Transverse colon (tissue), 4 donors: Measurements from ENCODE around the gene KCNJ14. TPM values are rescaled to one million over a fixed set of nuclear protein-coding genes. Genes with fewer than 3 reads are reported as not detected.

Experiments
- DNase-seq: peaks from one replicate; pipeline ENCODE4 v3.0.0-alpha.2; 2019
- H3K27ac ChIP-seq, 4 donors: fragments of 200-600 bp; sonication (generic); 2 replicates each; pipeline ENCODE4 v1.5.1; 2016 to 2018; ENCODE audit warnings: inconsistent platforms in 4 of 4
- H3K27me3 ChIP-seq: fragments of 200-600 bp; sonication (generic); 2 replicates; pipeline ENCODE4 v1.5.1; 2017; ENCODE audit warnings: inconsistent platforms
- H3K36me3 ChIP-seq, 4 donors: fragments of 200-600 bp; sonication (generic); 2 replicates each; pipeline ENCODE4 v1.5.1; 2017 to 2019; ENCODE audit warnings: inconsistent platforms in 4 of 4
- H3K4me1 ChIP-seq, 4 donors: fragments of 200-600 bp; sonication (generic); 2 replicates each; pipeline ENCODE4 v1.5.1; 2017 to 2020; ENCODE audit warnings: inconsistent platforms in 4 of 4
- H3K4me3 ChIP-seq, 4 donors: fragments of 200-600 bp; sonication (generic); 1 replicate in 1 of 4; 2 replicates in 3 of 4; pipeline versions ENCODE4 v1.5.1 to v1.6.1; 2017 to 2019; ENCODE audit warnings: inconsistent platforms in 4 of 4
- H3K9me3 ChIP-seq, 2 donors: fragments of 200-600 bp; sonication (generic); 2 replicates each; pipeline ENCODE4 v1.5.1; 2017 to 2019; ENCODE audit warnings: inconsistent platforms in 2 of 2
- EP300 ChIP-seq: sonication (generic); formaldehyde crosslinking; IDR thresholded peaks from one replicate; pipeline ENCODE4 v1.6.1; 2017; ENCODE audit warnings: antibody characterized with exemption, low read depth
- POLR2A ChIP-seq: fragments of 450-650 bp; IDR thresholded peaks from one replicate; pipeline ENCODE4 v1.6.1; 2016; ENCODE audit warnings: antibody characterized with exemption, mild to moderate bottlenecking, moderate library complexity
- POLR2AphosphoS5 ChIP-seq, 3 donors: sonication (generic); formaldehyde crosslinking; IDR thresholded peaks; one replicate each; pipeline ENCODE4 v1.6.1; 2016; ENCODE audit warnings: antibody characterized with exemption in 3 of 3
- WGBS, 2 donors: methylation state at CpG; one replicate each; pipeline ENCODE4 v1.1.5; 2018; ENCODE audit warnings: low coverage in 1 of 2; 5-methylcytosine and 5-hydroxymethylcytosine counted together
- in situ Hi-C, 4 donors: fragments of 200-750 bp; cut with MboI; loops; one replicate each; pipeline versions ENCODE4 v1.15.0 to v1.15.1; 2017; ENCODE audit warnings: low sequenced_read_pairs in 3 of 4, low pct_ligation_motif_present in 1 of 4, low pct_unique_long_range_greater_than_20kb in 1 of 4
- intact Hi-C: fragments of 100-400 bp; cut with DNase I; formaldehyde crosslinking; loops from one replicate; pipeline ENCODE4 v1.15.1; 2023; ENCODE audit warnings: low total_unique reads
- total RNA-seq, 4 donors: library from RNA; depleted of rRNA; stranded (reverse); fragments of >200 nt; gene quantifications; one replicate each; pipeline ENCODE4 v1.1.0, GENCODE V29; 2016
- TF ChIP-seq, protein P1 (sequence below), 5 experiments: fragments of 200-600 bp in 3 of 5; fragments of 450-650 bp in 2 of 5; sonication (generic) in 3 of 5; IDR thresholded peaks; 1 replicate in 2 of 5; 2 replicates in 3 of 5; pipeline ENCODE4 v1.5.1; 2016 to 2017; ENCODE audit warnings: antibody characterized with exemption in 5 of 5, inconsistent platforms in 3 of 5, mild to moderate bottlenecking in 2 of 5, moderate library complexity in 1 of 5

The KCNJ14 gene
- total RNA-seq, 4 donors from 2014 or later: 0.41 to 0.64 TPM; not detected in 2

- no peaks in the 10 kb centered on the region for H3K9me3 ChIP-seq
- peaks cover 0 to 20% (median 11%) of the 10 kb centered on the region in 4 donors for H3K4me1 ChIP-seq
- 51% methylated on average over 16 of the region's 27 CpGs; no CpG with 5 or more reads in 1 of the 2 donors for WGBS, 2 donors
- in situ Hi-C loops: loop anchor here in 3 of 4 donors (10.0 kb wide), 1 partner anchor 82 kb away; no protein-coding TSS in a partner anchor
- peak overlapping the region in 1 of 4 donors; percentile 25 for H3K27ac ChIP-seq
- TF ChIP-seq, protein P1, sequence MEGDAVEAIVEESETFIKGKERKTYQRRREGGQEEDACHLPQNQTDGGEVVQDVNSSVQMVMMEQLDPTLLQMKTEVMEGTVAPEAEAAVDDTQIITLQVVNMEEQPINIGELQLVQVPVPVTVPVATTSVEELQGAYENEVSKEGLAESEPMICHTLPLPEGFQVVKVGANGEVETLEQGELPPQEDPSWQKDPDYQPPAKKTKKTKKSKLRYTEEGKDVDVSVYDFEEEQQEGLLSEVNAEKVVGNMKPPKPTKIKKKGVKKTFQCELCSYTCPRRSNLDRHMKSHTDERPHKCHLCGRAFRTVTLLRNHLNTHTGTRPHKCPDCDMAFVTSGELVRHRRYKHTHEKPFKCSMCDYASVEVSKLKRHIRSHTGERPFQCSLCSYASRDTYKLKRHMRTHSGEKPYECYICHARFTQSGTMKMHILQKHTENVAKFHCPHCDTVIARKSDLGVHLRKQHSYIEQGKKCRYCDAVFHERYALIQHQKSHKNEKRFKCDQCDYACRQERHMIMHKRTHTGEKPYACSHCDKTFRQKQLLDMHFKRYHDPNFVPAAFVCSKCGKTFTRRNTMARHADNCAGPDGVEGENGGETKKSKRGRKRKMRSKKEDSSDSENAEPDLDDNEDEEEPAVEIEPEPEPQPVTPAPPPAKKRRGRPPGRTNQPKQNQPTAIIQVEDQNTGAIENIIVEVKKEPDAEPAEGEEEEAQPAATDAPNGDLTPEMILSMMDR (IDR thresholded peaks at IDR 0.05): no peak
- TF ChIP-seq POLR2AphosphoS5 (IDR thresholded peaks at IDR 0.05) (no peak), POLR2A (no peak), EP300 (no peak)
- peaks cover 48% of the 10 kb centered on the region for H3K27me3 ChIP-seq
- H3K36me3 ChIP-seq: no peaks in the 10 kb centered on the region
- H3K4me3 ChIP-seq: peak overlapping the region in 1 of 4 donors; percentile 6
- intact Hi-C loops: no loop called here
- DNase-seq: no peak
Measured at GRCh38 chr19:48502350-48503018, 47.1 kb downstream of the KCNJ14 start.

- TF ChIP-seq POLR2A (no peak), POLR2AphosphoS5 (IDR thresholded peaks at IDR 0.05) (no peak)
- TF ChIP-seq, protein P1 (IDR thresholded peaks at IDR 0.05): peak; percentile 47 to 79 (median 55)
- 86% methylated on average over 5 of the region's 5 CpGs; no CpG with 5 or more reads in 1 of the 2 donors for WGBS, 2 donors
- intact Hi-C loops: no loop called here
- Histone ChIP-seq H3K4me3 (no peak overlapping the region), H3K36me3 (no peaks in the 10 kb centered on the region), H3K27me3 (peaks cover 25% of the 10 kb centered on the region), H3K9me3 (no peaks in the 10 kb centered on the region), H3K4me1 (peaks cover 0 to 9% (median 5%) of the 10 kb centered on the region in 4 donors), H3K27ac (no peak overlapping the region)
- in situ Hi-C loops: loop anchor here (5.0 to 10.0 kb wide), 2 partner anchors 76 to 79 kb away; no protein-coding TSS in a partner anchor
- no peak for DNase-seq
Measured at GRCh38 chr19:48506138-48506733, 50.9 kb downstream of the KCNJ14 start.

- in situ Hi-C loops (loop anchor here (5.0 to 10.0 kb wide), 2 partner anchors 74 to 77 kb away; no protein-coding TSS in a partner anchor), intact Hi-C loops (no loop called here)
- H3K4me3 ChIP-seq: no peak overlapping the region
- no peak for DNase-seq
- peaks cover 0 to 3% (median 0%) of the 10 kb centered on the region in 4 donors for H3K4me1 ChIP-seq
- TF ChIP-seq EP300 (no peak), POLR2A (no peak), POLR2AphosphoS5 (IDR thresholded peaks at IDR 0.05) (no peak)
- TF ChIP-seq, protein P1 (IDR thresholded peaks at IDR 0.05): no peak
- H3K27ac ChIP-seq: no peak overlapping the region
- H3K36me3 ChIP-seq: no peaks in the 10 kb centered on the region
- H3K27me3 ChIP-seq: peaks cover 32% of the 10 kb centered on the region
- WGBS, 2 donors: 82% methylated on average over 7 of the region's 7 CpGs; no CpG with 5 or more reads in 1 of the 2 donors
- H3K9me3 ChIP-seq: no peaks in the 10 kb centered on the region
Measured at GRCh38 chr19:48507911-48508439, 52.6 kb downstream of the KCNJ14 start.

DNA sequence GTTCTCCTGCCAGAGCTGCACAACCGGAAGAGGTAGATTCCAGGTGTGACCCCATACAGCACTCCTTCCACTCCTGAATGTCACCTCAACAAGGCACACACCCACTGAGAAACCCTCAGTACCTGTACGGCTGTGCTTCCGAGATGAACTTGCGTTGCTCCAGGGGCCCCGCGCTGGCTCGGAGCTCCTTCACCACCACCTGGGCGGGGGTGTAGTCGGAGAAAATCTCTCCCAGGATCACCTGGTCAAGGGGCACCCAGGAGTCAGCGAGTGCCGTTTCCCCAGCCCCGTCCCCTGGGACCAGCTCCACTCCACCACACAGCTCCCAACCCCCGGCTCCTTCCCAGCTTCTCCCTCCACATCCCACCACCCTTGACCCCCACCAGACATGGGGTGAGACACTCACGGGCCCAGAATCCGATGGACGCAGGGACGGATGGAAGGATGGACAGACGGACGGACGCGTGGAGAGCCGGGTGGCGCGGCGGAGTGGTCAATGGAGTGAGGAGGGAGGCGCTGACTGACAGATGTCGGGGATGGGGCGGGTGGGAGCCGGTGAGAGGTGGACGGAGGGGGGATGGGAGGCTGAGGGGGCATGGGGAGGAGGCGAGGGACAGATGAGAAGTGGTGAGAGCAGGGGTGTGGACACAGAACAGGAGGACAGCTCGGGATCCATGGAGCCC, 53.5 kb downstream of the KCNJ14 start:
- H3K27me3 ChIP-seq: peaks cover 39% of the 10 kb centered on the region
- in situ Hi-C loops: loop anchor here (5.0 to 10.0 kb wide), 2 partner anchors 73 to 76 kb away; no protein-coding TSS in a partner anchor
- H3K27ac ChIP-seq: no peak overlapping the region
- H3K9me3 ChIP-seq: no peaks in the 10 kb centered on the region
- H3K36me3 ChIP-seq: no peaks in the 10 kb centered on the region
- no peak for DNase-seq
- TF ChIP-seq, protein P1 (IDR thresholded peaks at IDR 0.05): no peak
- TF ChIP-seq POLR2A (no peak), POLR2AphosphoS5 (IDR thresholded peaks at IDR 0.05) (no peak), EP300 (no peak)
- no peak overlapping the region for H3K4me3 ChIP-seq
- H3K4me1 ChIP-seq: peaks cover 0 to 8% (median 4%) of the 10 kb centered on the region in 4 donors
- intact Hi-C loops: no loop called here
- 79 to 100% methylated on average over 1 to 29 of the region's 32 CpGs for WGBS, 2 donors
